ENCODE results near the gene OPN4.
A peak's percentile ranks its signal among the peaks of the same experiment; 100 is the strongest.

DNA sequence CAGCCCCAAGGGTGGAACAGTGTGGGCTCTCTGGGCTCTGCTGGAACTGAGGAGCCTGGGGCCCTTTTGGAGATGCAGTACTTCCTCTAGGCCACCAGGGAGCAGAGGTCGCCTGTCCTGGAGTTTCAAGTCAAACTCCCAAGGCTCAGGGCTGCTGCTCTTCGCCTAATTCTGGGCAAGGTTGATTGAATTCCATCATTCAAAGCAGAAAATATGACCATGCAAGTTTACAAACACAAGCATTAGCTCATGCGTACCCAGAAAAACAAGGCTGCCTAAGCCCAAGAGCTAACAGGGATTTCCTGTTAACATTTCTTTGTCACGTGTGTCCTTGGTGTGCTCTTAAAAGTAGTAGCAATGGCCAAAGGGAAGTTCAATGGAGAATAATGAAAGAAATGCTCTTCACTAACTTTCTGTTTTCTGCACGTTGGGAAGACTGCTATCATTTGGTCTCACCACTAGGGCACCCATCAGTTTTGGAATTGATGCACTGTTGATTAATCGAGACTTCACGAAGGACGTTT lies 34.1 kb downstream of the OPN4 start:
- TF ChIP-seq, protein P1, sequence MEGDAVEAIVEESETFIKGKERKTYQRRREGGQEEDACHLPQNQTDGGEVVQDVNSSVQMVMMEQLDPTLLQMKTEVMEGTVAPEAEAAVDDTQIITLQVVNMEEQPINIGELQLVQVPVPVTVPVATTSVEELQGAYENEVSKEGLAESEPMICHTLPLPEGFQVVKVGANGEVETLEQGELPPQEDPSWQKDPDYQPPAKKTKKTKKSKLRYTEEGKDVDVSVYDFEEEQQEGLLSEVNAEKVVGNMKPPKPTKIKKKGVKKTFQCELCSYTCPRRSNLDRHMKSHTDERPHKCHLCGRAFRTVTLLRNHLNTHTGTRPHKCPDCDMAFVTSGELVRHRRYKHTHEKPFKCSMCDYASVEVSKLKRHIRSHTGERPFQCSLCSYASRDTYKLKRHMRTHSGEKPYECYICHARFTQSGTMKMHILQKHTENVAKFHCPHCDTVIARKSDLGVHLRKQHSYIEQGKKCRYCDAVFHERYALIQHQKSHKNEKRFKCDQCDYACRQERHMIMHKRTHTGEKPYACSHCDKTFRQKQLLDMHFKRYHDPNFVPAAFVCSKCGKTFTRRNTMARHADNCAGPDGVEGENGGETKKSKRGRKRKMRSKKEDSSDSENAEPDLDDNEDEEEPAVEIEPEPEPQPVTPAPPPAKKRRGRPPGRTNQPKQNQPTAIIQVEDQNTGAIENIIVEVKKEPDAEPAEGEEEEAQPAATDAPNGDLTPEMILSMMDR (conservative IDR thresholded peaks at IDR 0.05; ENCODE audit: low read length): peak; percentile 78
- TF ChIP-seq EZH2phosphoT487 (IDR thresholded peaks at IDR 0.05; ENCODE audit: borderline replicate concordance): no peak
